ENCODE data around the gene KBTBD3.
"Not testable (repeated sequence)": the region's sequence is repeated elsewhere in the genome, so short reads cannot be mapped to it uniquely, and the experiment has no call there.

The KBTBD3 gene

GRCh38 chr11:106011481-106011880 is 65.7 kb downstream of the KBTBD3 start:
- no peak for DNase-seq (ENCODE audit: low read depth in 2 of 2)

- DNase-seq (ENCODE audit: low read depth in 2 of 2), result not testable (repeated sequence)
These were observed 74.1 kb downstream of the KBTBD3 start for GRCh38 chr11:106003094-106003493.

- DNase-seq (ENCODE audit: low read depth in 2 of 2), result no peak
These were observed 75.7 kb downstream of the KBTBD3 start for GRCh38 chr11:106001304-106002012.

Data from activated CD8-positive, alpha-beta memory T cell treated with anti-CD3 and anti-CD28 coated beads for 4 hours (primary cell).